ENCODE measurements around the gene TOPBP1.

DNA sequence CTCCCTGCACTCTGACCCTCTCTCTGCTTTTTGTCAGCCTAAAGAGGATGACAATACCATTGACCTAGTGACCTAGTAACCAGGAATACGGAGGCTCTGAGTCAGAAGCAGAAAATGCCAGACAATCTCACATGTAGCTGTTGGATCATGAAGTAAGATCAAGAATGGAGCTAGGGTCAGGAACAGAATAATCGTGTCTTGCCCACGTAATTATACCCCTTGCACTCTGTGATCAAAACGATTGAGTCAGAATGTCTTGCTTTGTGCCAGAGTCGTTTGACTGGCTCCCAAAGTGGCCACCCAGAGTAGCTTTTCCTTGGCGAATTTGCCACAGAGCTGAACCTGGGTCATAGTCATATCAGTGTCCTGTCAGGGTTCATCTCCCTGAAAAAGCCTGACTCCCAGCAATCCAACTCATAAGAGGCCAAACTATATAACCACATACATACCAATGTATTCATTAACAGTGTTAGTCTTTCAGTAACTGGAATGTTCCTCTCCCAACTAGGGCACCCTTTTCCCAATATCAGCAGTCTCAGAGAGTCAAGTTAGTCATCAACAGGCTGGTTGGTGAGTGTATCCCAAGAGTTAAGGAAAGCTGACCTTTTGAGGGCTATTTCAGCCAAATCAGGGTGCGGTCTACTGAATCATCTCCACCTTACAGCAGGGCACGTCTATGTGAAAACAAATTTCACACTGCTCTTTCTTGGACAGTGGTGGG is 93.3 kb downstream of the TOPBP1 start:
- no peak for TF ChIP-seq POLR2A (IDR thresholded peaks at IDR 0.05; ENCODE audit: extremely low read depth, insufficient read length)
- TF ChIP-seq, protein P1, sequence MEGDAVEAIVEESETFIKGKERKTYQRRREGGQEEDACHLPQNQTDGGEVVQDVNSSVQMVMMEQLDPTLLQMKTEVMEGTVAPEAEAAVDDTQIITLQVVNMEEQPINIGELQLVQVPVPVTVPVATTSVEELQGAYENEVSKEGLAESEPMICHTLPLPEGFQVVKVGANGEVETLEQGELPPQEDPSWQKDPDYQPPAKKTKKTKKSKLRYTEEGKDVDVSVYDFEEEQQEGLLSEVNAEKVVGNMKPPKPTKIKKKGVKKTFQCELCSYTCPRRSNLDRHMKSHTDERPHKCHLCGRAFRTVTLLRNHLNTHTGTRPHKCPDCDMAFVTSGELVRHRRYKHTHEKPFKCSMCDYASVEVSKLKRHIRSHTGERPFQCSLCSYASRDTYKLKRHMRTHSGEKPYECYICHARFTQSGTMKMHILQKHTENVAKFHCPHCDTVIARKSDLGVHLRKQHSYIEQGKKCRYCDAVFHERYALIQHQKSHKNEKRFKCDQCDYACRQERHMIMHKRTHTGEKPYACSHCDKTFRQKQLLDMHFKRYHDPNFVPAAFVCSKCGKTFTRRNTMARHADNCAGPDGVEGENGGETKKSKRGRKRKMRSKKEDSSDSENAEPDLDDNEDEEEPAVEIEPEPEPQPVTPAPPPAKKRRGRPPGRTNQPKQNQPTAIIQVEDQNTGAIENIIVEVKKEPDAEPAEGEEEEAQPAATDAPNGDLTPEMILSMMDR (IDR thresholded peaks at IDR 0.05; ENCODE audit: low read depth, low read length), result no peak
- TF ChIP-seq, protein P2, sequence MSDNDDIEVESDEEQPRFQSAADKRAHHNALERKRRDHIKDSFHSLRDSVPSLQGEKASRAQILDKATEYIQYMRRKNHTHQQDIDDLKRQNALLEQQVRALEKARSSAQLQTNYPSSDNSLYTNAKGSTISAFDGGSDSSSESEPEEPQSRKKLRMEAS (IDR thresholded peaks at IDR 0.05; ENCODE audit: low read depth, low read length), result no peak

All from NB4 (cell line).